ENCODE measurements around the gene KCNC1. TPM values are rescaled to one million over a fixed set of nuclear protein-coding genes. Genes with fewer than 3 reads are reported as not detected.
A peak's percentile ranks its signal among the peaks of the same experiment; 100 is the strongest.

The KCNC1 gene
- total RNA-seq, 4 donors from 2014 or later = not detected

DNA sequence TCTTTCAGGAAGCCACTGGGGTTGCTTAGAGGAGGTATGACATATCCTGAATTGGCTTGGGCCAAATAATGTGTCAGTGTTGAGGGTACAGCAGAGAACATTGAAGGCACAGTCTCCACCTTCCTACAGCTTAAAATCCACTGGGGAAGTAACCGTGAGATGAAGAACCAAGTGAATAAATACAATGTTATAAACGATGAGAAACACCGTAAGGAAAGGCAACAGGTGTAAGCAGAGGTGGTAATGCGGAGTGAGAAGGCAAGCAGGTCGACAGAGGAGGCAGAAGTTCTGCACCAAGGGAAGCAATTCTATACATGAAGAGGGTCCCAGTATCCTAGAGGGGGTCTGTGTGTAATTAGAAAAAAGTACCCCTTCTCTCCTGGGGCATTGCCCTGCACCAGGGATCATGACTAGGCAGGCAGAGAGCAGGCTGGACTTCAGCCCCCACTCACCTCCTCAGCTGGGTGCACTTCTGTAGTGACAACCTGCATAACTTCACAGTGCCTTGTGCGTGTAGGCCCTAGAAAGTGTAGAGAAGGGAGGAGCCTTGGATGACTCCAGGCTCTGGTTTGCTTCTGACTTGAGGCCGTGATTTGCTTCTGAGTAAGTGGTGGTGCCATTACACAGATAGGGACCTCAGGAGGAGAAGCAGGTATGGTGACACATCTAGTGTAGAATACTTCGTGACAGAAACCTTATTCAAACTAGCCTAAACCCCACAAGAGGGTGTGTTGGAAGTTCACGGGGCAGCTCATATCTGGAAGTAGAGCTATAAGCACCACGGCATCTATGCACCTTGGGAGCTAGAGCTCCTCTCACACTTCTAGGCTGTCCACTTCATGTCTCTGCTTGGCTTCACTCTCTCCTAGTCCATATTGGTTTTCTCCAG lies 10.3 kb upstream of the KCNC1 start:
- intact Hi-C loops (cut with DNase I) = loop anchor here (10.0 kb wide), 1 partner anchor 119 kb away; no protein-coding TSS in a partner anchor
- 70 to 78% methylated on average over 10 of the region's 10 CpGs for WGBS, 2 donors
- no peaks in the 10 kb centered on the region for H3K36me3 ChIP-seq
- TF ChIP-seq POLR2A (IDR thresholded peaks at IDR 0.05) = no peak
- H3K27me3 ChIP-seq = peaks cover 20 to 75% (median 23%) of the 10 kb centered on the region in 4 donors
- H3K9me3 ChIP-seq = no peaks in the 10 kb centered on the region
- H3K27ac ChIP-seq = no peak overlapping the region
- no peak for DNase-seq
- peaks cover 3 to 29% (median 8%) of the 10 kb centered on the region in 3 donors for H3K4me1 ChIP-seq
- H3K4me3 ChIP-seq = no peak overlapping the region

DNA sequence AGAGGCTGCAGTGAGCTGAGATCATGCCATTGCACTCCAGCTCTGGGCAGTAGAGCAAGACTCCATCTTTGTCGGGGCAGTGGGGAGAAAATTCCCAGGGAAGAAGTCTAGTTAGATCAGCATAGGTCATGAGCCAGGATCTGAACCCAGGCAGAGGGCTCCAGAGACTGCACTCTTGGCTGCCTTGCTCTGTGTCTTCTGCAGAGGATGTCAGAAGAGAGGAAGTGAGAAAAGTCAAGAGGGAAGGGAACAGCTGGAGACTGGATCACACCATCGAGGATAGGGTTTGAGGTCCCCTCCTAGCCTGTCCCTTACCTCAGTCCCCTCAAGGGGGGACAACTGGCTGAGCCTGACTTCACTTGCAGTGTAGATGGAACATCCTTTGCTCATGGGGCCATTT lies 9.4 kb upstream of the KCNC1 start:
- Histone ChIP-seq H3K4me1 (peaks cover 0 to 20% (median 8%) of the 10 kb centered on the region in 3 donors), H3K27me3 (peaks cover 15 to 73% (median 17%) of the 10 kb centered on the region in 4 donors), H3K27ac (no peak overlapping the region), H3K36me3 (no peaks in the 10 kb centered on the region), H3K9me3 (no peaks in the 10 kb centered on the region), H3K4me3 (no peak overlapping the region)
- DNase-seq = no peak
- 40 to 54% methylated on average over 2 of the region's 2 CpGs for WGBS, 2 donors
- intact Hi-C loops (cut with DNase I) = loop anchor here (10.0 kb wide), 1 partner anchor 120 kb away; no protein-coding TSS in a partner anchor
- TF ChIP-seq POLR2A (IDR thresholded peaks at IDR 0.05) = no peak
- TF ChIP-seq, protein P1, sequence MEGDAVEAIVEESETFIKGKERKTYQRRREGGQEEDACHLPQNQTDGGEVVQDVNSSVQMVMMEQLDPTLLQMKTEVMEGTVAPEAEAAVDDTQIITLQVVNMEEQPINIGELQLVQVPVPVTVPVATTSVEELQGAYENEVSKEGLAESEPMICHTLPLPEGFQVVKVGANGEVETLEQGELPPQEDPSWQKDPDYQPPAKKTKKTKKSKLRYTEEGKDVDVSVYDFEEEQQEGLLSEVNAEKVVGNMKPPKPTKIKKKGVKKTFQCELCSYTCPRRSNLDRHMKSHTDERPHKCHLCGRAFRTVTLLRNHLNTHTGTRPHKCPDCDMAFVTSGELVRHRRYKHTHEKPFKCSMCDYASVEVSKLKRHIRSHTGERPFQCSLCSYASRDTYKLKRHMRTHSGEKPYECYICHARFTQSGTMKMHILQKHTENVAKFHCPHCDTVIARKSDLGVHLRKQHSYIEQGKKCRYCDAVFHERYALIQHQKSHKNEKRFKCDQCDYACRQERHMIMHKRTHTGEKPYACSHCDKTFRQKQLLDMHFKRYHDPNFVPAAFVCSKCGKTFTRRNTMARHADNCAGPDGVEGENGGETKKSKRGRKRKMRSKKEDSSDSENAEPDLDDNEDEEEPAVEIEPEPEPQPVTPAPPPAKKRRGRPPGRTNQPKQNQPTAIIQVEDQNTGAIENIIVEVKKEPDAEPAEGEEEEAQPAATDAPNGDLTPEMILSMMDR (IDR thresholded peaks at IDR 0.05) = no peak

DNA sequence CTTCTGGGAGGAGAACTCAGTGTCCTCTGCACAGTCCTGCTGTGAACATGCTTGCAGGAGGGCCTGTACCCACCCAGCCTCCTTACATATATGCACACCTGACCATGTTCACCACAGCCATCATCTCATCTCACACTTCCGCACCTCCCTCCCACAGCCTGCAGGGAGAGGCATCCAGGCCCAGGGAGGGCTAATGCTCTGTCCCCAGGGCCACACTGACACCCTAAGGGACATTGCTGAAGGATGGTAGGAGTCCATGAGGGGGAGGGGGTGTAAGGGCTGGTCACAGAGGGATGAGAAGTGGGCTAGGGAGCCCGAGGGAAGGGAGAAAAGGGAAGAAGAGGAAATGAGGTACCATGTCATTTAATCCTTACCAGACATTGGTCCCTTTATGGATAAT lies 4.4 kb upstream of the KCNC1 start:
- Histone ChIP-seq H3K27me3 (peaks cover 0 to 66% (median 0%) of the 10 kb centered on the region in 4 donors), H3K4me3 (no peak overlapping the region), H3K4me1 (peaks cover 6 to 20% (median 10%) of the 10 kb centered on the region in 3 donors), H3K27ac (no peak overlapping the region), H3K9me3 (no peaks in the 10 kb centered on the region), H3K36me3 (no peaks in the 10 kb centered on the region)
- TF ChIP-seq, protein P1 (IDR thresholded peaks at IDR 0.05) = no peak
- no peak for TF ChIP-seq POLR2A (IDR thresholded peaks at IDR 0.05)
- no peak for DNase-seq
- intact Hi-C loops (cut with DNase I) = loop anchor here (5.0 kb wide), 1 partner anchor 247 kb away; no protein-coding TSS in a partner anchor
- WGBS, 2 donors = 20 to 25% methylated on average over 1 of the region's 2 CpGs

DNA sequence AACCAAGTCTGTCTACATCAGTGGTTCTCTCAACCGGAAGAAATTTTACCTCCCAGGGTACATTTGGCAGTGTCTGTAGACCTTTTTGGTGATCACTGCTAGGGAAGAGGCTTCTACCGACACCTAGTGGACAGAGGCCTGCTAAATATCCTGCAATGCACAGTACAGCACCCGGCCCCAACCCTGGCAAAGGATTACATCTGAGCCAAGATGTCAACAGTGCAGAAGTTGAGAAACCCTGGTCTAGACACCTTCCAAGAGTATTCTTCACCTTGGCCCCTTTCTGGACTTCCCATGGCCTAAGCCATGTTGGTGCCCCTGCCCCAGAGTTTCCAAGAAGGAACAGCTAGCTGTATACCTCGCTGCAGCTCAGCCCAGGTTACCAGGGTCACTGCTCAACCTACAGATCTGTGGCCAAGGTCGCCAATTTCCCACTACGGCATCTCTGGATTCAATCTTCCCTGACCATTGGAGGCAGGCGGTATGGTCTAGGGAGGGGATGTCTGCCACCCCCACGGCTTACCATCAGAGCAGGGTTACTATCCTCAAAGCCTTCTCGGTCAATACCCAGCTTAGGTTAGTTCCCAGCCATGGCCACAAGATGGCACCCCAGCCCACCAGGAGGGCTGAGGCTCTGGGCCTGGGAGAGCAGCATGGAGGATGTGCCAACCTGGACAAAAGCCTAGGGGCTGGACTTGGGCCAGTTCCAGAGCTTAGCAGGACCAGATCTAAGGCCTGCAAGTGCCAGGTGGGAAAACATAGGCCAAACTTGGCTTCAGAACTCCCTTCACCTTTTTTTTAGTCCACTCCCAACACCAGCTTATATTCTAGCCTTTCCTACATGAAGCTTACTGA lies 3.7 kb upstream of the KCNC1 start:
- H3K4me3 ChIP-seq = no peak overlapping the region
- intact Hi-C loops (cut with DNase I) = loop anchor here (5.0 kb wide), 1 partner anchor 246 kb away; no protein-coding TSS in a partner anchor
- H3K4me1 ChIP-seq = peaks cover 9 to 27% (median 17%) of the 10 kb centered on the region in 3 donors
- no peaks in the 10 kb centered on the region for H3K9me3 ChIP-seq
- peaks cover 2 to 67% (median 4%) of the 10 kb centered on the region in 4 donors for H3K27me3 ChIP-seq
- TF ChIP-seq, protein P1 (IDR thresholded peaks at IDR 0.05) = peak; percentile 61 to 89 (median 81)
- no peak for TF ChIP-seq POLR2A (IDR thresholded peaks at IDR 0.05)
- no peak for DNase-seq
- 7 to 24% methylated on average over 4 to 8 of the region's 9 CpGs for WGBS, 2 donors
- no peak overlapping the region for H3K27ac ChIP-seq
- no peaks in the 10 kb centered on the region for H3K36me3 ChIP-seq

DNA sequence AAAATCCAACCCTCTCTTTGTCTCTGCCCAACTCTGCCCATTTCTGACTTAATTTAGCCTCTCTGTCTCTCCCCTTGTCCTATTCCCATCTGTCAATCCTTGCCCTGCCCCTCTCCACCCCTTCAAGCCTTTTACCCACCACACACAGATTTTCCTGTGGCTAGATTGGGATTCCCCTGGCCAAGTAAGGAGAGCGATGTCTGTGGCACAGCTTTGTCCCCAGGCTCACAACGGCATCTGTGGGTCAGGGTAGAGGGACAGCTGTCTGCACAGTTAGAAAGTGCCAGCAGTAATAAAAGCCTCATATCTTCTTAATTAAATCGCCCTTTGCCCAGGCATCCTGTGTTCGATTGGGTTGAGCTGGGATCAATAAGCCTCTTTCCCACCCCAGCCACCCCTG lies 1.3 kb upstream of the KCNC1 start:
- intact Hi-C loops (cut with DNase I) = loop anchor here (5.0 kb wide), 1 partner anchor 244 kb away; no protein-coding TSS in a partner anchor
- Histone ChIP-seq H3K27me3 (peaks cover 3 to 81% (median 16%) of the 10 kb centered on the region in 4 donors), H3K9me3 (no peaks in the 10 kb centered on the region), H3K27ac (no peak overlapping the region), H3K4me1 (peaks cover 9 to 34% (median 19%) of the 10 kb centered on the region in 3 donors), H3K4me3 (no peak overlapping the region), H3K36me3 (no peaks in the 10 kb centered on the region)
- TF ChIP-seq, protein P1 (IDR thresholded peaks at IDR 0.05) = no peak
- TF ChIP-seq POLR2A (IDR thresholded peaks at IDR 0.05) = no peak
- WGBS, 2 donors = 77% methylated on average over 4 of the region's 4 CpGs; no CpG with 5 or more reads in 1 of the 2 donors
- DNase-seq = no peak
